K562 (cell line): Measurements from ENCODE around the gene ACOT4.

Experiments used
- BRD4 ChIP-seq: fragments of 200-600 bp; sonication (generic); IDR thresholded peaks from 2 replicates; pipeline ENCODE4 v1.6.1; 2017; ENCODE audit warnings: inconsistent platforms
- CREM ChIP-seq: IDR thresholded peaks from 2 replicates; pipeline ENCODE4 v1.6.1; 2014; ENCODE audit warnings: antibody characterized with exemption, low read depth
- CTCF ChIP-seq, 3 experiments: IDR thresholded peaks in 2 of 3; conservative IDR thresholded peaks in 1 of 3; 2 replicates each; pipeline ENCODE4 v1.5.1; 2011 to 2012; ENCODE audit warnings: low read length in 3 of 3, mild to moderate bottlenecking in 3 of 3, control low read depth in 2 of 3, improper control_type of control experiment in 1 of 3, inconsistent platforms in 1 of 3, low read depth in 1 of 3, mixed read lengths in 1 of 3, moderate library complexity in 1 of 3; ENCODE audit not compliant: insufficient read depth in 2 of 3
- FOS ChIP-seq: IDR thresholded peaks from 3 replicates; pipeline ENCODE4 v1.6.1; 2011; ENCODE audit not compliant: insufficient read length; ENCODE audit errors: extremely low read depth
- MTF1 ChIP-seq: fragments of 250-450 bp; sonication (Bioruptor Pico); IDR thresholded peaks from 2 replicates; pipeline ENCODE4 v1.9.0; 2021; ENCODE audit warnings: moderate library complexity, mild to moderate bottlenecking, inconsistent platforms, borderline replicate concordance
- NR3C1 ChIP-seq: sonication (generic); formaldehyde crosslinking; IDR thresholded peaks from 2 replicates; pipeline ENCODE4 v1.8.1; 2022; ENCODE audit warnings: missing genetic modification reagents
- POLR2A ChIP-seq: fragments of 450-650 bp; conservative IDR thresholded peaks from 2 replicates; pipeline ENCODE4 v1.6.1; 2016
- STAT6 ChIP-seq: sonication (generic); formaldehyde crosslinking; IDR thresholded peaks from 2 replicates; pipeline ENCODE4 v1.8.1; 2023; ENCODE audit warnings: mild to moderate bottlenecking, missing genetic modification reagents
- ZNF282 ChIP-seq: sonication (generic); formaldehyde crosslinking; IDR thresholded peaks from 2 replicates; pipeline ENCODE4 v1.8.1; 2023; ENCODE audit warnings: missing genetic modification reagents
- ZNF584 ChIP-seq: fragments of 200-800 bp; sonication (Bioruptor generic); IDR thresholded peaks from 2 replicates; pipeline ENCODE4 v1.6.1; 2016; ENCODE audit warnings: low read depth, mild to moderate bottlenecking, missing genetic modification characterization, missing compliant biosample characterization

GRCh38 chr14:73588695-73589094, 3.0 kb upstream of the ACOT4 start:
- TF ChIP-seq FOS (no peak), POLR2A (no peak), CREM (no peak), NR3C1 (CRISPR knock-in tag) (no peak), CTCF (IDR thresholded peaks at IDR 0.05 in 2 of 3, conservative IDR thresholded peaks at IDR 0.05 in 1 of 3; ENCODE audit: insufficient read depth in 2 of 3, low read depth in 1 of 3, low read length in 3 of 3) (no peak), ZNF584 (CRISPR knock-in tag) (no peak), BRD4 (no peak), ZNF282 (CRISPR knock-in tag) (no peak), MTF1 (CRISPR knock-in tag) (no peak), STAT6 (CRISPR knock-in tag) (no peak)
